Measurements from ENCODE around the gene ZNF451. TPM values are rescaled to one million over a fixed set of nuclear protein-coding genes. Genes with fewer than 3 reads are reported as not detected.

ZNF451 gene
- total RNA-seq, 2 experiments from 2014 or later: 46.8 to 60.3 TPM

DNA sequence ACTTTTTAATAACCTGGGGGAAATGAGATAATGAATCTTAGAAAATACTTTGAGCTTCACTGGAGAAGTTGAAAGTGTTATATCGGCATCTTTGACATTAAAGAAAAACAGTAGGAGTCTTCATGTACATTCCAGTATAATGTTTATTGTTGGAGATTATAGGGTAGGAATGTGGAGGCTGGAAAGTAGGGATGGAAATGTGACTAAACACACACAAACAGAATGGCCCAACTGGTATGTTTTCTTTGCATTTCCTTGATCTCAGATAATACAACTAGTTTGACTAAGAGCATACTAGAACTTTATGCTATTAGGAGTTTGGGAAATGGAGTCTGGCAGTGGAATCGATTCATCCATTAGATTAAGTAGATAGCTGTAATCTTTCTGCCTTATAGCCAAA lies 72.0 kb downstream of the ZNF451 start:
- no peak for ATAC-seq
- intact Hi-C loops (cut with DNase I, micrococcal nuclease): no loop called here
- ChIA-PET CTCF (interaction anchor here (0.6 kb wide), 1 partner anchor 20 kb away, joined by 3 read pairs; no protein-coding TSS in a partner anchor), POLR2A (no interaction called here)
- no peaks in the 10 kb centered on the region for H3K27me3 Mint-ChIP-seq
- DNase-seq: no peak
- H3K36me3 Mint-ChIP-seq (ENCODE audit: low read depth): peaks cover 38% of the 10 kb centered on the region
- H3K4me1 Mint-ChIP-seq: peaks cover 6% of the 10 kb centered on the region
- peaks cover 17% of the 10 kb centered on the region for H3K9me3 Mint-ChIP-seq (ENCODE audit: low read depth)
- H3K4me3 Mint-ChIP-seq: no peak overlapping the region
- H3K27ac Mint-ChIP-seq: no peak overlapping the region

DNA sequence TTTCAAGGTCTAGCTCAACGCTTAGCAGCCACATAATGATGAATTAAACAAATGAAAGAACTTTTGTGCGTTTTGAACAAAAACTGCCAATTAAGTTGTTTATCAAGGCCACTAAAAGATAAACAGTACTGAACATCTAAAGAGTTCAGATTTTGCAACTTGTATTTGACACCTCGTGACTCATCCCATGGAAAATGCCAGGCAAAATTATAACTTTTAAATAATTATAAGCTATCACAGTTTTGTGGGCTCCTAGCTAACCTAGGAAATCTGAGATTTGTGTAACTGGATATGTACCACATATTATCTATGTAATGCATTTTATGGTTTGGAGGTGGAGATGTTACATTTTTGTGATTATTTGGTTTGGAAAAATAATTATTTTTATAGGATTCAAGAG lies 72.5 kb downstream of the ZNF451 start:
- intact Hi-C loops (cut with DNase I, micrococcal nuclease): no loop called here
- no peaks in the 10 kb centered on the region for H3K27me3 Mint-ChIP-seq
- no peak overlapping the region for H3K4me3 Mint-ChIP-seq
- ChIA-PET POLR2A (no interaction called here), CTCF (interaction anchor here (0.6 to 1.1 kb wide), 2 partner anchors 9 to 20 kb away, joined by 3 read pairs; no protein-coding TSS in a partner anchor)
- H3K4me1 Mint-ChIP-seq: peaks cover 6% of the 10 kb centered on the region
- H3K36me3 Mint-ChIP-seq (ENCODE audit: low read depth): peaks cover 43% of the 10 kb centered on the region
- DNase-seq: no peak
- no peak for ATAC-seq
- no peak overlapping the region for H3K27ac Mint-ChIP-seq
- peaks cover 17% of the 10 kb centered on the region for H3K9me3 Mint-ChIP-seq (ENCODE audit: low read depth)

DNA sequence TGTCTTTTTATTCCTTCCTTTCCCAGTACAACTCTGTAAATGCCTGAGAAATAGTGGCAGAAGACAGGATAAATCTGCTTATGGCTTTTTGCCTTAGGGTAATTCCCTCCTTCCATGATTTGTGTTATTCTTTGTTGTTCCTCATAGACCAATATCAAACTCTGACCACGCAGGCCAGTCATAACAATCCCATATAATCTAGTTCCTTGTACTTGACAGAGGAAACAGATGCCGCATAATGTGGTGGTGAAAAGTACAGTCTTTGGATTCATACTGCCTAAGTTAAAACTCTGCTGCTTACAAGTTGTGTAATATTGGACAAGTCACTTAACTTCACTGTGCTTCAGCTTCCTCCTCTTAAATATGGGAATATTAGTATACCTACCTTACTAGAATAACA lies 74.0 kb downstream of the ZNF451 start:
- peaks cover 17% of the 10 kb centered on the region for H3K9me3 Mint-ChIP-seq (ENCODE audit: low read depth)
- no peaks in the 10 kb centered on the region for H3K4me1 Mint-ChIP-seq
- no peak for ATAC-seq
- peaks cover 43% of the 10 kb centered on the region for H3K36me3 Mint-ChIP-seq (ENCODE audit: low read depth)
- no peaks in the 10 kb centered on the region for H3K27me3 Mint-ChIP-seq
- ChIA-PET CTCF (no interaction called here), POLR2A (no interaction called here)
- H3K27ac Mint-ChIP-seq: no peak overlapping the region
- no peak overlapping the region for H3K4me3 Mint-ChIP-seq
- no peak for DNase-seq
- intact Hi-C loops (cut with DNase I, micrococcal nuclease): no loop called here

DNA sequence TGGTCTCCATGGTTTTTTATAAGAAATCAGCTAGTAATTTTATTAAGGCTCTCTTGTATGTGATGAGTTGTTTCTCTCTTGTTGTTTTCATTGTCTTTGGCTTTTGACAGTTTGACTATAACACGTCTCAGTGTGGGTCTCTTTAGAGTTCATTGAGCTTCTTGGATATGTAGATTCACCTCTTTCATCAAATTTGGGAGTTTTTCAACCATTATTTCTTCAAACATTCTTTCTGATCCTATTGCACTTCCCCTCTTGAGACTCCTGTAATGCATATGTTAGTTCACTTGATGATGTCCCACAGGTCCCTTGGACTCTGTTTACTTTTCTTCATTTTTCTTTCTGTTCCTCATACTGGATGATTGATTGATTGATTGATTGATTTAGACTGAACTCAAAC lies 75.1 kb downstream of the ZNF451 start:
- ATAC-seq (no peak), DNase-seq (no peak)
- ChIA-PET POLR2A (no interaction called here), CTCF (no interaction called here)
- H3K4me3 Mint-ChIP-seq: no peak overlapping the region
- peaks cover 42% of the 10 kb centered on the region for H3K36me3 Mint-ChIP-seq (ENCODE audit: low read depth)
- peaks cover 17% of the 10 kb centered on the region for H3K9me3 Mint-ChIP-seq (ENCODE audit: low read depth)
- H3K4me1 Mint-ChIP-seq: no peaks in the 10 kb centered on the region
- no peak overlapping the region for H3K27ac Mint-ChIP-seq
- intact Hi-C loops (cut with DNase I, micrococcal nuclease): no loop called here
- H3K27me3 Mint-ChIP-seq: no peaks in the 10 kb centered on the region

DNA sequence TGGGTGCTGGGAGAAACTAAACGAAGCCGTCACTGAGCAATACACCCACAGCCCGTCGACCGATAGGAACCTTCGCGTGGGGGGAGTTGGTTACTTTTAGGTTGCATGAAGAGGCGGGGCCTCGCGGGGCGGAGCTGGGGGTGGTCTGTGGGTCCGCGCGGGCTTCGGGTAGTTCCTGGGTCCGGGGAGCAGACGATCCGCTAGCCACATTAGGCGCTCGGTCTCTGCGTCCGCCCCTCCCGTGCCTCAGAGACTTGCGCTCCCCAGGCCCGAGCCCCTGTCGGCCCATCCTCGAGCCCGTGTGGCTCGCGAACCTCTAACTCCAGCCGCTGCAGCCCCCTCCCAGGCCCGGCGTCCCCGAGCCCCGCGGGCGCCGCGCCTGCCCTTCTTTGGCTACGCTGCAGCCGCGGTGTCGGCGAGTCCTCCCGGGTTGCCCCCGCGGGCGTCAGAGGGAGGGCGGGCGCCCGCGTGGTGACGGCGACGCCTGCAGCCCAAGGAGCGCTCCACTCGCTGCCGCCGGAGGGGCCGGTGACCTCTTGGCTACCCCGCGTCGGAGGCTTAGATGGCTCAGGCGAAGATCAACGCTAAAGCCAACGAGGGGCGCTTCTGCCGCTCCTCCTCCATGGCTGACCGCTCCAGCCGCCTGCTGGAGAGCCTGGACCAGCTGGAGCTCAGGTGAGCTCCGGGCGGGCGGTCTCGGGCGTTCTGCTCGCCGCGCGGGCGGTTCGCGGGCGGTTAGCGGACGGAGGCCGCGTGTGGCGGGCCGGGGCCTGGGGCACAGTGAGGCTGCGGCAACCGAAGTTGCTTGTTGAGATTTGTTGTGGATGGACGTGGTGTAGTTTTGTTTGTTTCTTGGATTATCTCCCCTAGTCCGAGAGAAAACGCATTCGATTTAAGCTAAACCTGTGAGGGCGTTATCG lies 82.4 kb downstream of the ZNF451 start, which contains the start of gene BAG2:
TSS of gene BAG2 (plus strand) at position 191 of the 920 bp plus-strand sequence. CDS start at position 563, 372 bp downstream.
- Mint-ChIP-seq H3K4me3 (peak within 1 kb of the TSS; percentile 87), H3K4me1 (peaks cover 35% of the 10 kb centered on the region), H3K27ac (peak within 1 kb of the TSS; percentile 96), H3K27me3 (no peaks in the 10 kb centered on the region), H3K9me3 (ENCODE audit: low read depth) (no peaks in the 10 kb centered on the region), H3K36me3 (ENCODE audit: low read depth) (peaks cover 8% of the 10 kb centered on the region)
- peak; percentile 89 for ATAC-seq
- DNase-seq: peak; percentile 94
- ChIA-PET CTCF (interaction anchor here (0.6 to 3.6 kb wide), 5 partner anchors 93 to 576 kb away, joined by 3 to 17 read pairs (median 3); partner anchors contain the start of gene PRIM2), POLR2A (interaction anchor here (0.5 to 1.9 kb wide), 6 partner anchors 13 to 93 kb away, joined by 3 to 5 read pairs (median 3); partner anchors contain the start of genes RAB23 and ZNF451)
- intact Hi-C loops (cut with DNase I, micrococcal nuclease): loop anchor here (1.0 to 5.0 kb wide), 10 partner anchors 50 to 220 kb away; partner anchors contain the start of genes PRIM2 (in 2 of the 2), RAB23 (in 2 of the 2), BEND6 (in 1 of the 2) and KIAA1586 (in 1 of the 2)

DNA sequence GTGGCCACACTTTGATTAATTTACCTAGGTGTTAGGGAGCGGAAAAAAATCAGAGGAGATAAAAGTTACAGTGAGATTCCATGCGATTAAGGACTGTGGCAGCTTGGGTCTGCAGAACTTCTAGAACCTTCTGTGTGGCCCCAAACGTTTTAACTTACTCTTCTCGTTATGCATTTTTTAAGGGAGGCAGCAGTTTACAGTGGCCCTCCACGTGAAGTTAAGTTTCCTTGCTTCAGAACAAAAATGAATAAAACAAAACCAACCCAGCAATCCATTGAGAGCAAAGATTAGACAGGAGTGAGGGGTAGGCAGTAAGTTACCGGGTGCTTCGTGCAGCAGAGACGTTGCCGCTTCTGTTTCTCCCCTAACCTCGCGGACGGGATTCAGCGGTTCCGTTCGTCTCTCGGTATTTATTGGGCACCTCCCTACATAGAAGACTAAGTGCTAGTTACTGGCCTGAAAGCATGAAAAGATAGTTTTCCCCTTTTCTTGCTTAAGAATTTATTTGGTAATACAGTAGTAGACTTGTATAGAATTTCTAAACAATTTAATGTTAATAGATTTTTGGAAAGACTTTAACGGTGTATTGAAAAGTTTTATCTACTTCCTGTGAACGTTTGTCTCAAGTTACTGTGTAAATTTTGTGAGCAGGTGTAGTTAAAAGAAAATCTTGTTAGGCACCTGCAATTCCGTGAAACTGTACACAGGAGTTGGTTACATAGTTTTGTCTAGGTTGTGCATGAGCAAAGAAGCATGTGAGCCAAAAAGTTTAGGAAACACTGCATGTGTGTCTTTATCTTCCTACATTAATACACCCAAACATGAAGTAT lies 83.3 kb downstream of the ZNF451 start:
- H3K36me3 Mint-ChIP-seq (ENCODE audit: low read depth): peaks cover 5% of the 10 kb centered on the region
- H3K4me1 Mint-ChIP-seq: peaks cover 35% of the 10 kb centered on the region
- DNase-seq: peak; percentile 53
- H3K27me3 Mint-ChIP-seq: no peaks in the 10 kb centered on the region
- H3K9me3 Mint-ChIP-seq (ENCODE audit: low read depth): no peaks in the 10 kb centered on the region
- peak; percentile 11 for ATAC-seq
- H3K4me3 Mint-ChIP-seq: peak overlapping the region; percentile 87
- ChIA-PET POLR2A (interaction anchor here (1.2 to 1.9 kb wide), 3 partner anchors 48 to 84 kb away, joined by 3 to 5 read pairs (median 5); partner anchors contain the start of genes RAB23 and ZNF451), CTCF (interaction anchor here (3.6 kb wide), 1 partner anchor 143 kb away, joined by 17 read pairs; the partner anchor contains the start of gene PRIM2)
- intact Hi-C loops (cut with DNase I, micrococcal nuclease): loop anchor here (2.0 to 5.0 kb wide), 4 partner anchors 124 to 221 kb away; partner anchors contain the start of genes BEND6 (in 1 of the 2) and PRIM2 (in 1 of the 2)
- peak overlapping the region; percentile 95 for H3K27ac Mint-ChIP-seq

DNA sequence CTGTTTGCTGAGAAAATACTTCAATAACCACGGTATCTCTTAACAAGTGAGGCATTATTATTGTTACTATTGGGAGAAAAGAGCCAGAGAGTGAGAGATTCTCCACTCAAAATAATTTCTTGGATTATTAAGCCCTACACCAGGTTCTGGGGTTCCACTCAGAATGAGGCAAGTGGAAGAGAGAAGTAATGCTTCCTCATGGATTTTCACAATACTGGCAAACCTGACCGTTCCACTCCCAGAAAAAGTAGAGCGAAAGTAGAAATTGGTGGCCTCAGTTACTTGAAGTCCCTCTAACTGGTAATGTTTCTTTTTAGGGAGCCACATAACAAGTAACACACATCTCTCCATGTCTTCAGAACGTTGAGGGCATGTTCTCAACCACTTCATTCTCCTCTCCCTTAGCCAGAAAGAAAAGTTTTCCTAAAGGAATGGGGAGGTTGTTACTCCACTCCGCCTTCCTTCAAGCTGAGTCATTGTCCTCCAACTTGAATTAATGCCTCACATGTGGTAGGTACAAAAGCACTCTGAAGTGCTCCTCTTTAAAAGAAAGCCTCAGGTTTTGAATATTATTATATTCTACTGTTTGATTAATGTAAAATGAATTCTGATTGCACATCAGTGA lies 84.0 kb downstream of the ZNF451 start:
- Mint-ChIP-seq H3K27me3 (no peaks in the 10 kb centered on the region), H3K36me3 (ENCODE audit: low read depth) (peaks cover 4% of the 10 kb centered on the region), H3K9me3 (ENCODE audit: low read depth) (no peaks in the 10 kb centered on the region), H3K4me1 (peaks cover 35% of the 10 kb centered on the region), H3K4me3 (peak overlapping the region; percentile 87), H3K27ac (peak overlapping the region; percentile 95)
- ATAC-seq (no peak), DNase-seq (no peak)
- POLR2A ChIA-PET: no interaction called here
- CTCF ChIA-PET: no interaction called here
- intact Hi-C loops (cut with DNase I, micrococcal nuclease): loop anchor here (2.0 to 5.0 kb wide), 4 partner anchors 125 to 222 kb away; partner anchors contain the start of genes BEND6 (in 1 of the 2) and PRIM2 (in 1 of the 2)

DNA sequence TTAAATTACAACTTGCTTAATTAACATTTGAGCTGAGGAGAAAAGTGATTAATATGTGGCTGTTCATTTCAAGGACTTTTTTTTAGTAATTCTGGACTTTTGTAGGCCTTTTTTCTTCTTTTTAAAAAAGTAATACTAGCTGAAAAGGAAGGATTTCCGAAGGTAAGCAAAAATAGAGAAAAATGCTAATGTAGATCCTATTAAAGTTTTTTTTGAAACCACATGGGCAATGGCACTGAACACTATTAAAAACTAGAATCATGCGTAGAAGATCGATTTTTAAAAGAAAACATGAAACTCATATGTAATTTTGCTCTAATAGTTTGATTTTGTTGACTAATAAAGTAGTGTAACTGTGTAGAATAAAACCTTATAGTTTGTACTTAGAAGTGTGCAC lies 84.5 kb downstream of the ZNF451 start:
- POLR2A ChIA-PET: no interaction called here
- peaks cover 35% of the 10 kb centered on the region for H3K4me1 Mint-ChIP-seq
- DNase-seq: no peak
- ATAC-seq: no peak
- H3K36me3 Mint-ChIP-seq (ENCODE audit: low read depth): peaks cover 4% of the 10 kb centered on the region
- CTCF ChIA-PET: no interaction called here
- intact Hi-C loops (cut with DNase I, micrococcal nuclease): loop anchor here in 1 of 2 experiments (5.0 kb wide), 1 partner anchor 222 kb away; no protein-coding TSS in a partner anchor
- H3K27me3 Mint-ChIP-seq: no peaks in the 10 kb centered on the region
- peak overlapping the region; percentile 87 for H3K4me3 Mint-ChIP-seq
- H3K9me3 Mint-ChIP-seq (ENCODE audit: low read depth): no peaks in the 10 kb centered on the region
- no peak overlapping the region for H3K27ac Mint-ChIP-seq

DNA sequence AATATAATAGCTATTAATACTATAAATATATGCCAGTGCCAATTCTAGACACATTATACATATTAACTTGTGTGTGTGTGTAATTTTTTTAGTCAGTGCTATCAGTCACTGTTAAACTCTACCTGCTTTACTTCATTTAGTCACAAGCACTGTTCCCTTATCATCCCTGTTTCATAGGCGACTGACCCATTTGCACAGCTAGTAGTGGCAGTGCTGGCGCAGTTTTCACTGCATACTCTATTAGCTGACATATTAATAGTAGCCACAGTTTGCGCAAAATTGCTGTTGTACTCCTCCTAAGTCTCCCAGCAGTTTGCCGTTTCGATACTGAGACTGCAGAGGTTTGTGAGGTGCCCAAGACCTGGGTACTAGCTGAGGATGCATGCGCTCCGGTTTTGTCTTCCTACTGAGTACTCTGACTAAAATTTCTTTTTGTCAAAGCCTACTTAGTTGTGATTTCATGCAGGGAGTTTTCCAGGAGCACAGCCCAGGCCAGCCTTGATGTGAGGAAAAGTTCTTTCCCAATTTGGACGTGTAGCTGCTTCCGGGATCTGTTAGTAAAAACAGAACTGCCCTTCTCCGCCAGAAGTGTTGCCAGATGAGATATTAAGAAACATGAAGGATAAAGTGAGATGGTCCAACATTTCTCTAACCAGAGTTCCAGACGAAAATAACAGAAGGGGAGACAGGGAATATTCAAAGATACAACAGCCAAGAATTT lies 87.7 kb downstream of the ZNF451 start:
- intact Hi-C loops (cut with DNase I, micrococcal nuclease): no loop called here

DNA sequence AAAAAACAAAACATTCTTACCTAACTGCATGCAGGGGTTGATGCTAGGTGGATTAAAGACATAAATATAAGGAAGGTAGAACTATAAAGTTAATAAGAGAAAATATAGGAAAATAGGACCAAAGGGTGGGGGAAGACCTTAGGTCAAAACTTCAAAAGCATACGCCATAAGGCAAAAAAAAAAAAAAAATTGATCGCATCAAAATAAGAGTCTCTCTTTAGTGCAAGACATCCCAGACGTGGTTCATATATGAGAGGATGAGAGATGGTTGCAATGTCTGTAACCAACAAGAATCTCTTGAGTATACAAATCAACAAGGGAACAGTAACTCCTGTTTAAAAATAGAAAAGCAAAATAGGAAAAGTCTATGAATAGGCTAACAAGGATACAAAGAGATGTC lies 90.6 kb downstream of the ZNF451 start:
- H3K4me1 Mint-ChIP-seq: peaks cover 11% of the 10 kb centered on the region
- intact Hi-C loops (cut with DNase I, micrococcal nuclease): no loop called here
- ChIA-PET POLR2A (no interaction called here), CTCF (no interaction called here)
- no peak overlapping the region for H3K4me3 Mint-ChIP-seq
- H3K36me3 Mint-ChIP-seq (ENCODE audit: low read depth): peaks cover 38% of the 10 kb centered on the region
- peak overlapping the region; percentile 18 for H3K27ac Mint-ChIP-seq
- DNase-seq (no peak), ATAC-seq (no peak)
- H3K27me3 Mint-ChIP-seq: no peaks in the 10 kb centered on the region
- H3K9me3 Mint-ChIP-seq (ENCODE audit: low read depth): no peaks in the 10 kb centered on the region

More for the DNA sequence above, 87.7 kb downstream of the ZNF451 start:
- Mint-ChIP-seq H3K36me3 (ENCODE audit: low read depth) (peaks cover 28% of the 10 kb centered on the region), H3K27me3 (no peaks in the 10 kb centered on the region), H3K9me3 (ENCODE audit: low read depth) (no peaks in the 10 kb centered on the region), H3K4me3 (no peak overlapping the region), H3K27ac (no peak overlapping the region), H3K4me1 (peaks cover 28% of the 10 kb centered on the region)
- ChIA-PET CTCF (interaction anchor here (0.7 to 1.0 kb wide), 2 partner anchors 29 to 145 kb away, joined by 3 read pairs; no protein-coding TSS in a partner anchor), POLR2A (interaction anchor here (0.6 kb wide), 2 partner anchors 20 to 77 kb away, joined by 4 to 8 read pairs; no protein-coding TSS in a partner anchor)
- no peak for DNase-seq
- no peak for ATAC-seq
